Measurements from ENCODE around the gene RIN2. TPM values are rescaled to one million over a fixed set of nuclear protein-coding genes. Genes with fewer than 3 reads are reported as not detected.

RIN2 gene
- total RNA-seq, 1 donor, result 61.1 TPM

GRCh38 chr20:19780261-19780660 lies 22.2 kb downstream of the RIN2 start:
- DNase-seq (ENCODE audit: low read depth), result no peak
- no peak overlapping the region for H3K4me3 ChIP-seq (ENCODE audit: low read depth, low read length)
- TF ChIP-seq, protein P1, sequence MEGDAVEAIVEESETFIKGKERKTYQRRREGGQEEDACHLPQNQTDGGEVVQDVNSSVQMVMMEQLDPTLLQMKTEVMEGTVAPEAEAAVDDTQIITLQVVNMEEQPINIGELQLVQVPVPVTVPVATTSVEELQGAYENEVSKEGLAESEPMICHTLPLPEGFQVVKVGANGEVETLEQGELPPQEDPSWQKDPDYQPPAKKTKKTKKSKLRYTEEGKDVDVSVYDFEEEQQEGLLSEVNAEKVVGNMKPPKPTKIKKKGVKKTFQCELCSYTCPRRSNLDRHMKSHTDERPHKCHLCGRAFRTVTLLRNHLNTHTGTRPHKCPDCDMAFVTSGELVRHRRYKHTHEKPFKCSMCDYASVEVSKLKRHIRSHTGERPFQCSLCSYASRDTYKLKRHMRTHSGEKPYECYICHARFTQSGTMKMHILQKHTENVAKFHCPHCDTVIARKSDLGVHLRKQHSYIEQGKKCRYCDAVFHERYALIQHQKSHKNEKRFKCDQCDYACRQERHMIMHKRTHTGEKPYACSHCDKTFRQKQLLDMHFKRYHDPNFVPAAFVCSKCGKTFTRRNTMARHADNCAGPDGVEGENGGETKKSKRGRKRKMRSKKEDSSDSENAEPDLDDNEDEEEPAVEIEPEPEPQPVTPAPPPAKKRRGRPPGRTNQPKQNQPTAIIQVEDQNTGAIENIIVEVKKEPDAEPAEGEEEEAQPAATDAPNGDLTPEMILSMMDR (IDR thresholded peaks at IDR 0.05; ENCODE audit: insufficient read depth, low read length), result no peak

DNA sequence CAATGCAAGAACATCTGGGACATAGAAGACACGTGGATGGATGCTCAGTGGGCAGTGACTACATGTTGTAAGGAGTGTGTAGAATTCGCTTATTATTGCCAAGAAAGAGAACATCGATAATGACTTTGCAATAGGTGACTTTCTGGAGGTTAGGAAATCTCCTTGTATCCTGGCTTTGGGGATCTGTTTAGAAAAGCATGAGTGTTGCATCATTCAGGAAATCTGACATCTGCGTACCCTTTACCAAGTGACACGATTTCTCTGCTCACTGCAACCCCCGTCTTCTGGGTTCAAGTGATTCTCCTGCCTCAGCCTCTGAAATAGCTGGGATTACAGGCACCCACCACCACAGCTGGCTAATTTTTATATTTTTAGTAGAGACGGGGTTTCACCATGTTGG lies 23.2 kb downstream of the RIN2 start:
- TF ChIP-seq, protein P1 (IDR thresholded peaks at IDR 0.05; ENCODE audit: insufficient read depth, low read length), result no peak
- H3K4me3 ChIP-seq (ENCODE audit: low read depth, low read length), result no peak overlapping the region
- DNase-seq (ENCODE audit: low read depth), result no peak

DNA sequence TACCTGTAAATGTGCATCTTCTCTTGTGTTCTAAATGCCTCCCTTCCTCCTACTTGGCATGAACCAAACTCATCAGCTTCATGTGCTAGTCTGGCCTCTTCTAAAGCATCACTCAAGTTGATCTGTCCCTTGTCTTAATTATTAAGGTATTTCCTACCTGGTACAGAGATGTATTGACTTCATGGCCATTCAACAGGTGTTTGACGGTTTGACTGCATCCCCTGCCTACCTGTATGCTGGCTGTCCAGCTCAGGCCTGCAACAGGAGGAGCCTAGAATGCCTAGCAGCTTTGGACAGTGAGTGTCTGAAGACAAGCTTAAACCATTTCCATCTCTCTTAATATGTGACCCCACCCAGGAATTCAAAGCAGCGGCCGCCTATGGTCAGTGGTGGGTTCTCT lies 24.6 kb downstream of the RIN2 start:
- H3K4me3 ChIP-seq (ENCODE audit: low read depth, low read length), result no peak overlapping the region
- DNase-seq (ENCODE audit: low read depth), result no peak
- TF ChIP-seq, protein P1 (IDR thresholded peaks at IDR 0.05; ENCODE audit: insufficient read depth, low read length), result no peak

- H3K4me3 ChIP-seq (ENCODE audit: low read depth, low read length), result no peak overlapping the region
- TF ChIP-seq, protein P1 (IDR thresholded peaks at IDR 0.05; ENCODE audit: insufficient read depth, low read length), result no peak
- DNase-seq (ENCODE audit: low read depth), result peak; percentile 56
Observed at GRCh38 chr20:19783966-19784401, 25.9 kb downstream of the RIN2 start.

GRCh38 chr20:19784511-19785172 lies 26.6 kb downstream of the RIN2 start:
- TF ChIP-seq, protein P1 (IDR thresholded peaks at IDR 0.05; ENCODE audit: insufficient read depth, low read length), result peak; percentile 63
- H3K4me3 ChIP-seq (ENCODE audit: low read depth, low read length), result no peak overlapping the region
- peak; percentile 92 for DNase-seq (ENCODE audit: low read depth)

- no peak overlapping the region for H3K4me3 ChIP-seq (ENCODE audit: low read depth, low read length)
- TF ChIP-seq, protein P1 (IDR thresholded peaks at IDR 0.05; ENCODE audit: insufficient read depth, low read length), result peak; percentile 7
- peak; percentile 88 for DNase-seq (ENCODE audit: low read depth)
Observed at GRCh38 chr20:19785173-19785982, 27.3 kb downstream of the RIN2 start.

All from fibroblast of the aortic adventitia (primary cell).